ENCODE results near the gene ENTHD1.

DNA sequence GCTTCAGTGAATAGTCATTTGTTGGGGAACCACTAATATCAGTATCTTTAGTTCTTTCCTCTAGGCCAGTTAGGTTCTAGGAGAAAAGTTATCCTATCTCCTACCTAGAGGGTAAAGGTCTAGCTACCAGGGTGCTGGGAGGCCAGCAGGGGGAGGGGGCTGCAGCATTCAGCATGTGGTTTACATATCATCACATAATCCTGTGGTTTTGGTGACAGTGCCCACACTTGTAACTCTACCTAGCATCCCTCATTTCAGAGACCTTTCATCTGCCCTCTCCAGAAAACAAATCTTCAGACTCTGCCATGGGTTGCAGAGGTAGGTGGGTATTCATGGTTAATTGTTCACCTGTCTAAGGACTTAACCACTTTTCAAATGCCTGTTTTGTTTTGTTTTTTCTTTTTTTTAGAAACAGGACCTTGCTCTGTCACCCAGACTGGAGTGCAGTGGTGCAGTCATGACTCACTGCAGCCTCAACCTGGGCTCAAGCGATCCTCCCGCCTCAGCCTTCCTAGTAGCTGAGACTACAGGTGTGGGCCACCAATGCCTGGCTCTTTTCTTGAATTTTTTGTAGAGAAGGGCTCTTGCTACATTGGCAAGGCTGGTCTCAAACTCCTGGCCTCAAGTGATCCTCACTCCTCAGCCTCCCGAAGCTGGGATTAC, 146.8 kb downstream of the ENTHD1 start:
- no peak for TF ChIP-seq EZH2phosphoT487 (IDR thresholded peaks at IDR 0.05; ENCODE audit: low read length)
- TF ChIP-seq EZH2 (optimal IDR thresholded peaks at IDR 0.05; ENCODE audit: low read depth, low read length) = no peak
- TF ChIP-seq CTCF (IDR thresholded peaks at IDR 0.05; ENCODE audit: low read length) = no peak
